22Rv1 (cell line): Measurements from ENCODE around the gene IGFBP3.

Experiments used
- CTCF ChIP-seq: fragments of 450-650 bp; IDR thresholded peaks from 2 replicates; pipeline ENCODE4 v1.5.1; 2017; ENCODE audit warnings: mild to moderate bottlenecking
- ZFX ChIP-seq: fragments of 450-650 bp; IDR thresholded peaks from 2 replicates; pipeline ENCODE4 v1.6.1; 2017; ENCODE audit warnings: antibody characterized with exemption, borderline replicate concordance

DNA sequence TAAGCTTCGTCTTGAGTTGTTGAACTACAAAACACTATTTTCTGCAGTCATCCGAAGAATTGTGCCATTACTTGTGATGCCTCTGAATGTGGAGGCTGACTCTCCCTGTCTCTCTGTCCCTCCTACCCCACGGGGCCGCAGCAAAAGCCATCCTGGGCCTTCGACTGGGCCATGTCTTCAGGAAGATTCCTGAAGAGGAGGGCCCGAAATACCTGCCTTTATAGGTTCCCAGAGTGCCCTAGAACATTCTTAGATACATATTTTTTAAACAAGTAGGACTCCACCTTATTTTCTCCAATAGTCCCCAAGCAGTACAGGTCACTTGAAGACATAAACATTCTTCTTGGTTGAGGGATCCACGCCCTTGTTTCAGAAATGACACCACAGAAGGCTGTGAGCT lies 8.1 kb downstream of the IGFBP3 start:
- TF ChIP-seq CTCF (no peak), ZFX (no peak)
